Kidney epithelial cell (primary cell): ENCODE measurements around the gene NUP62CL. TPM values are rescaled to one million over a fixed set of nuclear protein-coding genes. Genes with fewer than 3 reads are reported as not detected.
"Not testable (repeated sequence)": the region's sequence is repeated elsewhere in the genome, so short reads cannot be mapped to it uniquely, and the experiment has no call there.

Source experiments
- DNase-seq: peaks from one replicate; pipeline ENCODE4 v3.0.0-alpha.2; 2010; ENCODE audit warnings: low read depth
- H3K27me3 ChIP-seq: 2 replicates; pipeline ENCODE4 v1.6.0; 2011; ENCODE audit warnings: low read length; ENCODE audit not compliant: control insufficient read depth, insufficient read depth
- H3K36me3 ChIP-seq: 2 replicates; pipeline ENCODE4 v1.5.1; 2011; ENCODE audit warnings: low read length; ENCODE audit not compliant: control insufficient read depth, insufficient read depth
- H3K4me3 ChIP-seq: 2 replicates; pipeline ENCODE4 v1.5.1; 2011; ENCODE audit warnings: low read depth, mild to moderate bottlenecking, control low read depth, low read length
- CTCF ChIP-seq: IDR thresholded peaks from 2 replicates; pipeline ENCODE4 v1.5.1; 2011; ENCODE audit warnings: mild to moderate bottlenecking, moderate library complexity, low read length, control low read depth, inconsistent platforms; ENCODE audit not compliant: insufficient read depth, poor library complexity, severe bottlenecking
- total RNA-seq: library from RNA; depleted of rRNA; stranded (reverse); fragments of >200 nt; gene quantifications from 2 replicates; pipeline ENCODE4 v1.2.3, GENCODE V29; 2015

NUP62CL gene
- total RNA-seq, 1 donor from 2014 or later = 1.6 TPM

GRCh38 chrX:107207943-107208342 lies 1.7 kb upstream of the NUP62CL start:
- no peak for TF ChIP-seq CTCF
- Histone ChIP-seq H3K27me3 (no peaks in the 10 kb centered on the region), H3K36me3 (no peaks in the 10 kb centered on the region), H3K4me3 (no peak overlapping the region)
- DNase-seq = no peak

GRCh38 chrX:107207089-107207488 lies 856 bp upstream of the NUP62CL start:
- Histone ChIP-seq H3K36me3 (no peaks in the 10 kb centered on the region), H3K27me3 (no peaks in the 10 kb centered on the region), H3K4me3 (no peak overlapping the region)
- TF ChIP-seq CTCF = no peak
- DNase-seq = no peak

DNA sequence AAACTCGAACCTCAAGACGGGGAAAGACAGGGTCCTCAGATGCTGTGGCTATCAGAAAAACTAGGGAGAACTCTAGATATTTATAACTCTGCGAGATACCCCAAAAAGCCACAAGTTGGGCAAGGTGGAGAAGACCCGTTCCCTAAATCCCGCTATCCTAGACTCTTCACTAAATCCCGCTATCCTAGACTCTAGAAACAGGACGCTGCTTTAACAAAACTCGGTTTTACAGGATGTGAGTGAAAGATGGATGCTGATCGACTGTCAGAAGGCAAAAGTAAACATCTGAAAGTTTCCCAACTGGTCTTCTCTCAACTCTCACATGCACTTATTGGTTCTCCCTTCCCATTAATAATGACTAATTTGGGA lies 448 bp upstream of the NUP62CL start:
- Histone ChIP-seq H3K36me3 (no peaks in the 10 kb centered on the region), H3K4me3 (no peak overlapping the region), H3K27me3 (no peaks in the 10 kb centered on the region)
- TF ChIP-seq CTCF = no peak
- DNase-seq = no peak

- H3K4me3 ChIP-seq = no peak overlapping the region
Observed at GRCh38 chrX:107204068-107204605, 2.1 kb downstream of the NUP62CL start.

GRCh38 chrX:107199491-107199890 lies 6.7 kb downstream of the NUP62CL start:
- TF ChIP-seq CTCF = no peak
- DNase-seq = no peak
- Histone ChIP-seq H3K27me3 (no peaks in the 10 kb centered on the region), H3K36me3 (no peaks in the 10 kb centered on the region), H3K4me3 (no peak overlapping the region)

More at GRCh38 chrX:107204068-107204605, 2.1 kb downstream of the NUP62CL start:
- TF ChIP-seq CTCF = no peak
- no peak for DNase-seq
- no peaks in the 10 kb centered on the region for H3K27me3 ChIP-seq
- H3K36me3 ChIP-seq = no peaks in the 10 kb centered on the region

- not testable (repeated sequence) for DNase-seq, H3K4me3 ChIP-seq, H3K27me3 ChIP-seq, H3K36me3 ChIP-seq
Observed at GRCh38 chrX:107198074-107198473, 8.2 kb downstream of the NUP62CL start.
